Right lung (tissue), 5 donors: Measurements from ENCODE around the gene FSTL4. TPM values are rescaled to one million over a fixed set of nuclear protein-coding genes. Genes with fewer than 3 reads are reported as not detected.

Experiments used
- DNase-seq, 2 donors: peaks; one replicate each; pipeline ENCODE4 v3.0.0-alpha.2; 2013
- polyA plus RNA-seq, 5 donors: library from polyadenylated mRNA; unstranded; fragments of 120-200 nt; gene quantifications; one replicate each; pipeline versions ENCODE4 v1.2.1 to v1.2.3, GENCODE V29; 2013; ENCODE audit warnings: inconsistent platforms in 1 of 5, low replicate concordance in 1 of 5; ENCODE audit not compliant: insufficient read length in 5 of 5, insufficient read depth in 1 of 5

Gene FSTL4
- polyA plus RNA-seq, 5 donors = 0.14 to 0.27 (median 0.19) TPM; not detected in 1

DNA sequence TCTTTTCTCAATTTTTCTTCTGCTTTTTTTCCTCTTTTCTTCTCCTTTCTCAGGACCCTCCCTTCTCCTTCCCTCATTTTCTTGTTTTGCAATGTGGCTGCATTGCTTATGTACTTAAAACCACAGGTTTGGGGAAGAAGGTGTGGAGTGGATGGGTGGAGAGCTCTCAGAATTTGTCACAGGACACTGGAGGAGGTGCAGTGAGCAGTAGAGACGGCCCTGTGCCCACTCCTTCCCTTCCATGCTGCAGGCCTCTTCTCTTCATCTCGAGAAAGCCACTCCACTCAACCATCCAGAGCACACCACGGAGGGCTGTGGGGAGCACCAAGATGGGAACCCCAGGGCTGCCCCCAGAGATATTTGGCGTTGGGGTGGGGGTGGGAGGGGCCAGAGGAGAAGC, 92.3 kb downstream of the FSTL4 start:
- no peak for DNase-seq

DNA sequence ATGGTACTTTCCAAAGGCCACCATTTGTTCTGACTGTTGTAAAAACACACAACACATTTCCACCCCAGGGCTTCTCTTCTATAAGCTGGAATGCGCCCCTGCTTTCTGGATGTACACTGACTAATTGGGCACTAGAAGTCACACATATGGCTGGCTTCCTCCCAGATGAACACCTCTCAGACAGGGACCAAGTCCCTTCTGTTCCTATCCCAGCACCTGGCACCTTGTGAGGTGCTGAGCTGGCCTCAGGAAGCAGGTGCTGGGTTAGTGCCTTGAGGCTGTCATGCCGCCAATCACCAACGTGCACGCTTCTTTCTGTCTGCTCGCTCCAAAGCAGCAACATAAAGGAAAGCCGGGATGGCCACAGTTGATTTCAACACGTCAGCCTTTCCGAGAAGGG, 93.2 kb downstream of the FSTL4 start:
- no peak for DNase-seq

GRCh38 chr5:133514456-133514855, 97.9 kb downstream of the FSTL4 start:
- DNase-seq = no peak

DNA sequence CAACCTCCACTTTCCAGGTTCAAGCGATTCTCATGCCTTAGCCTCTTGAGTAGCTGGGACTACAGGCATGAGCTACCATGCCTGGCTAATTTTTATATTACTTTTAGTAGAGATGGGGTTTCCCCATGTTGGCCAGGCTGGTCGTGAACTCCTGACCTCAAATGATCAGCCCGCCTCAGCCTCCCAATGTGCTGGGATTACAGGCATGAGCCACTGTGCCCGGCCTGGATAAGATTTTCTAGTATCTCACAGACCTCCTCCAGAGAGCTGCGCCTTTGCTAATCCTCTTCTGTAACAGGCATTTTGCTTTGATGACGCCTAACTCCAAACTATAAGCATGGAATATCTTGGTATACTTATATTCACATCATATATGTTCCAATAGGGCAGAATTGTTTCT, 99.4 kb downstream of the FSTL4 start:
- DNase-seq = no peak

DNA sequence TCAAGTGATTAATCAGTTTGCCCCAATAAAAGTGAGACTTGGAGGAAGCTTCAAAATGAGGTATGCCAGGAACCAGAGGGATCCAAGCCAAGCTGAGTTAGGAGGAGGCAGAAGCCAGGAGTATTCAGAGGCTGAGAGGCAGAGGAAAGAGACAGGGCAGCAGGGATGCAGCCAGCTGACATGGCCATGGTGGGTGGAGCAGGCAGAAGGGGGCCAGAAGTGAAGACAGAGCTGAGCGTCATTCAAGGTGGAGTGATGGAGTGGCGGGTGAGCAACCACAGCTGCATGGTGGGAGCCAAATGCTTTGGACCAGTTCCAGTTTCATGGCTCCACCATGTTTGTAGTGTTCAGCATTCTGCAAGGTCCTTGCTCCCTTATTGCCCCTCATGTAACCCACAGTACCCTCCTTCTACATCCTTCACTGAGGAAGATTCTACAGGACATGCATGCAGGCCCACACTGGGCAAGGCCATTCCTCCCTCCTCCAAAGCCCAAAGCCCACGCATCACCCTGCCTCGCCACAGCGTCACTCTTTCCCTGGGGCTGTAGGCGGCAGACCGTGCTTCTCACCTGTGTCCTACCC, 100.6 kb downstream of the FSTL4 start:
- no peak for DNase-seq

DNA sequence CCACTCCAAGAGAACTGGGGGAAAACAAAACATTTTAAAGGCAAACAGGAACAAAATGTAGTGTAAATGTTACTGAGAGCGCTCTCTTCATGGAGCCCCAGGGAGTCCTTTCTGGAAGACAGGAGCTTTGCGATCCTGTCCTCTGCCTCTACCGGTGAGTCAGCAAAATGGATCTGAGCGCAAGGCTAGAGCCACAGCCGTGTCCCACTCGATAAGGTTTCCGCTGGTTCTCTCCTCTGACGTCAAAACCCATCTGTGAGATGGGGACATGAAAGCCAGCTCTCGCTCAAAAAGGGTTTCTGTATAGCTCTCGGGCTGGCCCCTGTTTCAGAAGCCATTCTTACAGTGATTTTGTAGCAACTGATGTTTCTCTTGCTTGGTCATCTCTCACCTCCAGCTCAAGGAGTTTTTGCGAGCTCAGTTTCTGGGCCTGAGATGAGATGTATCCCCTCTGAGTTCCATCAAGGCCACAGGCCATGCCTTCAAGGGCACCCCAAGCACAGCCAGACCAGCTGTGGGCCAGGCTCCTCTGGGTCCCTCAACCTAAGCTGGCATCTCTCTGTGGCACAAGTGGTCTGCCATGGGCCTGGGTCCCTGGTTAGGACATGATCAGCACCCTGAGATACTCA, 101.6 kb downstream of the FSTL4 start:
- DNase-seq = no peak

DNA sequence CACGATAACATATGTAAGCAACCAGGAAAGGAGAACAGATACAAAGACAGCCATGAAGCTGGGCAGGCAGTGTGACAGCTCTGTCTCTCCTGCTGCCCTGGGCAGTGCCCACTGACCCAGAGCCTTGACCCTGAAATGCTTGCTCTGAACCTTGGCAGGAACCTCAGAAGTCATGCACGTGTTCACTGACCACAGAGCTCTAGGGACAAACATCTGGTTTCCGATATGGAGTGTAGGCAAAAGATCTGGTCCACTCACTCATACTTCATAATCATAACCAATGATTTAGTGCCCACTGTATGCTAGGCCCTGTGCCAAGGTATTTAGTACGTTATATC, 102.6 kb downstream of the FSTL4 start:
- DNase-seq = no peak

GRCh38 chr5:133508845-133509741, 103.2 kb downstream of the FSTL4 start:
- no peak for DNase-seq

GRCh38 chr5:133508331-133508730, 104.0 kb downstream of the FSTL4 start:
- no peak for DNase-seq

GRCh38 chr5:133506181-133506580, 106.2 kb downstream of the FSTL4 start:
- no peak for DNase-seq

GRCh38 chr5:133503511-133503910, 108.8 kb downstream of the FSTL4 start:
- DNase-seq = no peak

DNA sequence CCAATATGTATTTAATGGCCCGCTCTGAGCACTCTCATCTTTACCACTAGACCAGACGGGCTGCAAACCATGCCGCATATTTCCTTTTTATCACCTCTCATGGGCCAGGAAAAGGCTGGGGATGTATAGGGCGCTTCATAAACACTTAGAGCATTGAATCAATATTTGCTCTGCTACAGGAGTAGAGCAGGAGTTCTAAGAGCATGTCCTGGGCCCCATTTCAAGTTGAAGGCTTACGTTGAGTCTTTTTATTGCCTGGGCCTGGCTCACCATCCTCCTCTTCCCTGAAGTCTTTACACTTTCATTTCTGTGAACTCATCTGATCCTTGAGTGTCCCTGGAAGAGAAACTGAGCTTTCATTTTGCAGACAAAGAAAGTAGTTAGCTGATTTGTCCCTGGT, 112.4 kb downstream of the FSTL4 start:
- no peak for DNase-seq

GRCh38 chr5:133497608-133498348, 114.6 kb downstream of the FSTL4 start:
- DNase-seq = no peak

DNA sequence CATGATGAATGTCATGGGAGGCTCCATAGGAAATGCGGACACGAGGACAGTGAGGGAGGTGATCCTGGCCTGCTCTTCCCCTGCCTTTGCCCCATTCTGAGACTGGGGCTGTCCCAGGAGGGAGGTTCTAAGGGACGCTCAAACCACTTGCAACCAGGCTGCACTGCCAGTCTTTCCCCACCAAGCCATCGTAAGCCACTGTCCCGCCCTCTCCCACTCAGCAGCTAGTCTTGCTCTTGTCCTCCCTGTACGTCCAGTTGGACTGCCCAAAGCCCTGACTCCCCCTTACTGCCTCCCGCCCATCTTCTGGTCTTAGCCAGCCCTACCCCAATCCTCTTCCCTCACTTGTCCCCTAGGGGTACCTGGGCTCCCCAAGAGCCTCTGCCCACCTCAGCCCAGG, 115.7 kb downstream of the FSTL4 start:
- no peak for DNase-seq

DNA sequence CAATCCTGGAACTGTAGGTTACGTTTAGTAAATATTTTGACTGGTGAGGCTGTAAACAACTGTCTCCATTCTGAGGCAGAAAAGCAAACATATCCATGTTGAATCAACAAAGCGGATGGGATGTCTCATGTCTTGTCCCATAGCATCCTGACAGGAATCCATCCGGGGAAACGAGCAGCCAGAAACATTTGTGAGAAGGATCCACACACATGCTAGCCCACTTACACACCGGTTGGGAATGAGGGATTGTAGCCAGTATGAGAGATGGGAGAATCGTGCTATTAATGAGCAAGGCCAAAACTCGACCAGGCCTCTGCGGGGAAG, 117.5 kb downstream of the FSTL4 start:
- DNase-seq = no peak

GRCh38 chr5:133494232-133494922, 118.0 kb downstream of the FSTL4 start:
- no peak for DNase-seq

DNA sequence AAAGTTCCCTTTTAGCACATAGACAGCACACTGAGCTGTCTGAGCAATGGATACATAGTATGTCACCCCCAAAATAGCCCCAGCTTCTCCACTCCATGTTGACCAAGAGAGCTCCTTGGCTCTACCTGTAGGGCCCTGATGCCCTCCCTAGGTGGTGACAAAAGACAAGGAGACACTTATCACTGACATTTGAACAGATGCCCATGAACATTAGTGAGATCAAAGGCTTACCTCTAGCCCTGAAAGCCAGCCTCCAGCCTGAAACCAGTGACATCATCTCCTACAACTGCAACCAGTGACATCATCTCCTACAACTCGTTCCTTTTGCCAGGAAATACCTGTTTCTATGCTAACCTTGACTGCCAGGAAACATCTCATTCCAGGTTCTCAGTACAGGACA, 122.7 kb downstream of the FSTL4 start:
- DNase-seq = no peak

- no peak for DNase-seq
These were observed 125.2 kb downstream of the FSTL4 start for GRCh38 chr5:133487093-133487492.

GRCh38 chr5:133485468-133485867, 126.9 kb downstream of the FSTL4 start:
- DNase-seq = no peak

GRCh38 chr5:133483406-133484090, 128.8 kb downstream of the FSTL4 start:
- DNase-seq = no peak

DNA sequence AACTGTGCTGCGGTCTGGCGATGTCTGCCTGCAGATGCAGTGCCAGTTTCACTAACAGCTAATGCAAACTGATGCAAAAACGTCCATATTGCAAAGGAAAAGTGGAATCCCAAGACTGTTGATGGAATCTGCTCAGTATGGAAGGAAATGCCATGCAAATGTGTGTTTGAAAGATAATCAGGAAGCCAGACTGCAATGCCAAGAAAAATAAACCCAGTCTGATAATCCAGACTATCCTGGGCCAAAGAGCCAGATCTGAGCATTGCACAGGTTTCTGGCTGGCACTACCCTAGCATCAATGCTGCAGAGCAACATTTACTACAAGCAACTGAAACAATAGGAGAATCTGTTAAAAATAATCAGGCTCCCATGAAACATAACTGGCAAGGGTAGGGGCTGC, 130.3 kb downstream of the FSTL4 start:
- DNase-seq = no peak
